Measurements from ENCODE around the gene EGLN3.

GRCh38 chr14:33963892-33964291, 13.0 kb upstream of the EGLN3 start:
- no peak for TF ChIP-seq EZH2 (IDR thresholded peaks at IDR 0.05; ENCODE audit: low read length, unreplicated experiment)
- no peak for TF ChIP-seq EZH2phosphoT487 (IDR thresholded peaks at IDR 0.05; ENCODE audit: borderline replicate concordance, low read length)

Measured in PC-3 (cell line).